ENCODE measurements around the gene OR5H14.

GRCh38 chr3:98188545-98188944 lies 41.3 kb downstream of the OR5H14 start:
- no peak for TF ChIP-seq CTCF (IDR thresholded peaks at IDR 0.05)
- TF ChIP-seq EP300 (IDR thresholded peaks at IDR 0.05): no peak
- TF ChIP-seq POLR2AphosphoS5 (IDR thresholded peaks at IDR 0.05): no peak
- no peak for TF ChIP-seq POLR2A (IDR thresholded peaks at IDR 0.05)
